ENCODE measurements around the gene C14orf180. TPM values are rescaled to one million over a fixed set of nuclear protein-coding genes. Genes with fewer than 3 reads are reported as not detected.

The C14orf180 gene
- total RNA-seq, 1 experiment from 2014 or later, result not detected

Other genes starting within 250 kb of the C14orf180 start
- gene TMEM179, start 25.0 kb downstream of the C14orf180 start, total RNA-seq (2014; rRNA removed; shearing (Covaris generic)), result 0.34 TPM in 1 of 2 replicates, not detected in the other
- gene INF2, start 109.9 kb downstream of the C14orf180 start, total RNA-seq (2014; rRNA removed; shearing (Covaris generic)), result 57.7 and 80.0 TPM in 2 replicates
- 2.1 and 2.8 TPM in 2 replicates for gene ADSS1, start 144.5 kb downstream of the C14orf180 start, total RNA-seq (2014; rRNA removed; shearing (Covaris generic))
- gene SIVA1, start 173.4 kb downstream of the C14orf180 start, total RNA-seq (2014; rRNA removed; shearing (Covaris generic)), result 139 and 242 TPM in 2 replicates
- gene AKT1, start 216.0 kb downstream of the C14orf180 start, total RNA-seq (2014; rRNA removed; shearing (Covaris generic)), result 147 and 173 TPM in 2 replicates
- gene ZBTB42, start 221.3 kb downstream of the C14orf180 start, total RNA-seq (2014; rRNA removed; shearing (Covaris generic)), result 4.6 and 5.5 TPM in 2 replicates